A673 (cell line): ENCODE measurements around the gene NFILZ. TPM values are rescaled to one million over a fixed set of nuclear protein-coding genes. Genes with fewer than 3 reads are reported as not detected.
A peak's percentile ranks its signal among the peaks of the same experiment; 100 is the strongest.

ENCODE experiments used
- BruUV-seq: library from RNA; stranded (reverse); fragments of 400-500 nt; replicated peaks from 2 replicates; lab custom pipeline; 2021; lab: Mats Ljungman, UMichigan
- CTCF ChIA-PET: fragments of 300-600 bp; sonication (Branson Sonifier 250); formaldehyde crosslinking; loops from one replicate; lab custom pipeline; 2022; ENCODE audit warnings: antibody characterized with exemption; lab: Charles Lee
- POLR2A ChIA-PET: fragments of 300-600 bp; sonication (Branson Sonifier 250); formaldehyde crosslinking; loops from one replicate; lab custom pipeline; 2022; ENCODE audit warnings: antibody characterized with exemption; ENCODE audit not compliant: low non-redundant PET; lab: Charles Lee
- DNase-seq: peaks from one replicate; pipeline ENCODE4 v3.0.0-alpha.2; 2015; ENCODE audit warnings: low spot score
- H3K27ac ChIP-seq: fragments of 200-600 bp; sonication (generic); 2 replicates; pipeline ENCODE4 v1.5.1; 2016; ENCODE audit warnings: mixed run types, low read depth, mild to moderate bottlenecking, mixed read lengths, antibody characterized with exemption, low read length; ENCODE audit not compliant: poor library complexity, severe bottlenecking
- H3K27me3 ChIP-seq: fragments of 200-600 bp; sonication (generic); replicated peaks from 2 replicates; pipeline ENCODE4 v1.6.1; 2017; ENCODE audit warnings: mixed run types, low read depth, mild to moderate bottlenecking, mixed read lengths, antibody characterized with exemption, low read length; ENCODE audit not compliant: insufficient read depth, poor library complexity
- H3K36me3 ChIP-seq: fragments of 200-600 bp; sonication (generic); 2 replicates; pipeline ENCODE4 v1.6.1; 2016; ENCODE audit warnings: mixed run types, mild to moderate bottlenecking, mixed read lengths, antibody characterized with exemption, low read length; ENCODE audit not compliant: insufficient read depth, poor library complexity, severe bottlenecking
- H3K4me1 ChIP-seq: fragments of 200-600 bp; sonication (generic); 2 replicates; pipeline ENCODE4 v1.6.1; 2017; ENCODE audit warnings: mixed run types, mild to moderate bottlenecking, mixed read lengths, antibody characterized with exemption, low read length; ENCODE audit not compliant: insufficient read depth, poor library complexity, severe bottlenecking
- H3K4me3 ChIP-seq: fragments of 200-600 bp; sonication (generic); 2 replicates; pipeline ENCODE4 v1.5.1; 2016; ENCODE audit warnings: low read depth, mixed run types, mild to moderate bottlenecking, mixed read lengths, low read length; ENCODE audit not compliant: poor library complexity, severe bottlenecking
- H3K9me3 ChIP-seq: fragments of 200-600 bp; sonication (generic); 2 replicates; pipeline ENCODE4 v1.6.1; 2016; ENCODE audit warnings: mixed run types, low read depth, mild to moderate bottlenecking, mixed read lengths, antibody characterized with exemption, low read length; ENCODE audit not compliant: poor library complexity, severe bottlenecking
- EZH2 ChIP-seq: fragments of 200-600 bp; sonication (generic); IDR thresholded peaks from 2 replicates; pipeline ENCODE4 v1.6.1; 2017; ENCODE audit warnings: borderline replicate concordance, low read depth, mild to moderate bottlenecking, mixed read lengths, antibody characterized with exemption, low read length; ENCODE audit not compliant: poor library complexity, severe bottlenecking
- intact Hi-C: fragments of 100-400 bp; cut with micrococcal nuclease; formaldehyde crosslinking; loops from one replicate; pipeline ENCODE4 v1.10.0; 2022; ENCODE audit not compliant: unreplicated experiment
- total RNA-seq: library from RNA; stranded (reverse); gene quantifications from 2 replicates; pipeline ENCODE4 v1.2.3, GENCODE V29; 2021
- TF ChIP-seq, protein P1 (sequence below): fragments of 300-800, 200-600 bp; sonication (generic); conservative IDR thresholded peaks from 2 replicates; pipeline ENCODE4 v1.5.1; 2017; ENCODE audit warnings: low read depth, mild to moderate bottlenecking, antibody characterized with exemption, low read length, moderate library complexity, mixed read lengths

NFILZ gene
- total RNA-seq, 1 experiment from 2014 or later = not detected

- Histone ChIP-seq H3K4me3 (no peak overlapping the region), H3K36me3 (no peaks in the 10 kb centered on the region), H3K9me3 (no peaks in the 10 kb centered on the region), H3K27me3 (no peaks in the 10 kb centered on the region), H3K4me1 (peaks cover 10% of the 10 kb centered on the region), H3K27ac (no peak overlapping the region)
- no peak for DNase-seq
- intact Hi-C loops = no loop called here
- BruUV-seq = no TSS peak
- TF ChIP-seq, protein P1, sequence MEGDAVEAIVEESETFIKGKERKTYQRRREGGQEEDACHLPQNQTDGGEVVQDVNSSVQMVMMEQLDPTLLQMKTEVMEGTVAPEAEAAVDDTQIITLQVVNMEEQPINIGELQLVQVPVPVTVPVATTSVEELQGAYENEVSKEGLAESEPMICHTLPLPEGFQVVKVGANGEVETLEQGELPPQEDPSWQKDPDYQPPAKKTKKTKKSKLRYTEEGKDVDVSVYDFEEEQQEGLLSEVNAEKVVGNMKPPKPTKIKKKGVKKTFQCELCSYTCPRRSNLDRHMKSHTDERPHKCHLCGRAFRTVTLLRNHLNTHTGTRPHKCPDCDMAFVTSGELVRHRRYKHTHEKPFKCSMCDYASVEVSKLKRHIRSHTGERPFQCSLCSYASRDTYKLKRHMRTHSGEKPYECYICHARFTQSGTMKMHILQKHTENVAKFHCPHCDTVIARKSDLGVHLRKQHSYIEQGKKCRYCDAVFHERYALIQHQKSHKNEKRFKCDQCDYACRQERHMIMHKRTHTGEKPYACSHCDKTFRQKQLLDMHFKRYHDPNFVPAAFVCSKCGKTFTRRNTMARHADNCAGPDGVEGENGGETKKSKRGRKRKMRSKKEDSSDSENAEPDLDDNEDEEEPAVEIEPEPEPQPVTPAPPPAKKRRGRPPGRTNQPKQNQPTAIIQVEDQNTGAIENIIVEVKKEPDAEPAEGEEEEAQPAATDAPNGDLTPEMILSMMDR = no peak
- no peak for TF ChIP-seq EZH2
- ChIA-PET CTCF (interaction anchor here (0.9 kb wide), 1 partner anchor 27 kb away, joined by 3 read pairs; no protein-coding TSS in a partner anchor), POLR2A (no interaction called here)
These were observed 16.0 kb upstream of the NFILZ start for GRCh38 chr19:8614455-8614854.

- H3K4me3 ChIP-seq = no peak overlapping the region
- H3K9me3 ChIP-seq = no peaks in the 10 kb centered on the region
- BruUV-seq = no TSS peak
- no peaks in the 10 kb centered on the region for H3K27me3 ChIP-seq
- POLR2A ChIA-PET = no interaction called here
- H3K4me1 ChIP-seq = peaks cover 10% of the 10 kb centered on the region
- H3K27ac ChIP-seq = no peak overlapping the region
- intact Hi-C loops = no loop called here
- CTCF ChIA-PET = interaction anchor here (0.5 to 1.0 kb wide), 5 partner anchors 27 to 886 kb away, joined by 4 to 12 read pairs (median 10); no protein-coding TSS in a partner anchor
- H3K36me3 ChIP-seq = no peaks in the 10 kb centered on the region
- no peak for DNase-seq
- TF ChIP-seq, protein P1 = no peak
- no peak for TF ChIP-seq EZH2
These were observed 15.4 kb upstream of the NFILZ start for GRCh38 chr19:8615024-8615423.

- peak; percentile 81 for DNase-seq
- Histone ChIP-seq H3K27me3 (no peaks in the 10 kb centered on the region), H3K4me1 (peaks cover 10% of the 10 kb centered on the region), H3K9me3 (no peaks in the 10 kb centered on the region), H3K4me3 (no peak overlapping the region), H3K36me3 (no peaks in the 10 kb centered on the region), H3K27ac (no peak overlapping the region)
- BruUV-seq = no TSS peak
- ChIA-PET POLR2A (no interaction called here), CTCF (interaction anchor here (0.5 to 1.1 kb wide), 7 partner anchors 26 to 885 kb away, joined by 3 to 12 read pairs (median 9); no protein-coding TSS in a partner anchor)
- TF ChIP-seq, protein P1 = peak; percentile 97
- no peak for TF ChIP-seq EZH2
- intact Hi-C loops = no loop called here
These were observed 14.4 kb upstream of the NFILZ start for GRCh38 chr19:8615813-8616596.
